HFFc6 (cell line): ENCODE data around the gene MOSMO. TPM values are rescaled to one million over a fixed set of nuclear protein-coding genes. Genes with fewer than 3 reads are reported as not detected.
A peak's percentile ranks its signal among the peaks of the same experiment; 100 is the strongest.
"Not testable (repeated sequence)": the region's sequence is repeated elsewhere in the genome, so short reads cannot be mapped to it uniquely, and the experiment has no call there.

Experiments
- DNase-seq: peaks from one replicate; pipeline ENCODE4 v3.0.0-alpha.2; 2018
- H3K27ac Mint-ChIP-seq: 2 replicates; pipeline ENCODE4 v1.8.0; 2020; ENCODE audit warnings: mild to moderate bottlenecking, mixed read lengths
- H3K27me3 Mint-ChIP-seq: 2 replicates; pipeline ENCODE4 v1.8.0; 2021; ENCODE audit warnings: mild to moderate bottlenecking, moderate library complexity, mixed read lengths; ENCODE audit not compliant: insufficient read depth
- H3K36me3 Mint-ChIP-seq: 2 replicates; pipeline ENCODE4 v1.8.0; 2021; ENCODE audit warnings: low read depth, mixed read lengths
- H3K4me1 Mint-ChIP-seq: 2 replicates; pipeline ENCODE4 v1.8.0; 2020; ENCODE audit warnings: low read depth, mixed read lengths
- H3K4me3 Mint-ChIP-seq: 2 replicates; pipeline ENCODE4 v1.8.0; 2020; ENCODE audit warnings: mild to moderate bottlenecking, moderate library complexity, mixed read lengths
- H3K9me3 Mint-ChIP-seq: 2 replicates; pipeline ENCODE4 v1.8.0; 2020; ENCODE audit warnings: mild to moderate bottlenecking, mixed read lengths
- total RNA-seq, 6 experiments: library from RNA; stranded (reverse); fragmentation: NEBNext Ultra II Directional; extraction: Animal tissue kit (Norgen Biotek cat#: 25700); gene quantifications; 2 replicates in 1 of 6; 3 replicates in 5 of 6; pipeline ENCODE4 v1.2.3, GENCODE V29; 2021
- TF ChIP-seq, protein P1 (sequence below): fragments of 200-600 bp; sonication (generic); IDR thresholded peaks from 2 replicates; pipeline ENCODE4 v1.5.0; 2021; ENCODE audit warnings: antibody characterized with exemption, mild to moderate bottlenecking

The MOSMO gene
- total RNA-seq, 6 experiments from 2014 or later = 16.9 to 28.2 (median 22.7) TPM

DNA sequence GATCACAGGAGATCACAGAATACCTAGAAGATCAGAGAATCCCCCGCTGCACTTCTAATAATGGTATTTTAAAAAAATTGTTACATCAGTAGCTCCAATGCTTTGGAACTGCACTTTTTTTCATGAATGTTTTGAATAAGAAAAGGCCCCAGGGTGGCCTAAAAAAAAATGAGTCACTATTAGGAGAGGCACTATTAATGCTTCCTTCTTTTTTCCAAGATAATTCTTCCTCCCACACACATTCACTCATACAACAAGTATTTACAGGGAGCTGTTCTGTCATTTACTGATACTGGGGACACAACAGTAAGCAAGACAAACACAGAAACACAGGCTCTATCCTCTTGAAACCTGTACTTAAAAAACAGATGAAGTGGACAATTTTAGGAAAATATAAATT, 6.3 kb upstream of the MOSMO start:
- peak overlapping the region; percentile 86 for H3K27ac Mint-ChIP-seq
- H3K9me3 Mint-ChIP-seq = no peaks in the 10 kb centered on the region
- H3K36me3 Mint-ChIP-seq = no peaks in the 10 kb centered on the region
- DNase-seq = peak; percentile 87
- peak overlapping the region; percentile 88 for H3K4me3 Mint-ChIP-seq
- H3K4me1 Mint-ChIP-seq = peaks cover 36% of the 10 kb centered on the region
- TF ChIP-seq, protein P1, sequence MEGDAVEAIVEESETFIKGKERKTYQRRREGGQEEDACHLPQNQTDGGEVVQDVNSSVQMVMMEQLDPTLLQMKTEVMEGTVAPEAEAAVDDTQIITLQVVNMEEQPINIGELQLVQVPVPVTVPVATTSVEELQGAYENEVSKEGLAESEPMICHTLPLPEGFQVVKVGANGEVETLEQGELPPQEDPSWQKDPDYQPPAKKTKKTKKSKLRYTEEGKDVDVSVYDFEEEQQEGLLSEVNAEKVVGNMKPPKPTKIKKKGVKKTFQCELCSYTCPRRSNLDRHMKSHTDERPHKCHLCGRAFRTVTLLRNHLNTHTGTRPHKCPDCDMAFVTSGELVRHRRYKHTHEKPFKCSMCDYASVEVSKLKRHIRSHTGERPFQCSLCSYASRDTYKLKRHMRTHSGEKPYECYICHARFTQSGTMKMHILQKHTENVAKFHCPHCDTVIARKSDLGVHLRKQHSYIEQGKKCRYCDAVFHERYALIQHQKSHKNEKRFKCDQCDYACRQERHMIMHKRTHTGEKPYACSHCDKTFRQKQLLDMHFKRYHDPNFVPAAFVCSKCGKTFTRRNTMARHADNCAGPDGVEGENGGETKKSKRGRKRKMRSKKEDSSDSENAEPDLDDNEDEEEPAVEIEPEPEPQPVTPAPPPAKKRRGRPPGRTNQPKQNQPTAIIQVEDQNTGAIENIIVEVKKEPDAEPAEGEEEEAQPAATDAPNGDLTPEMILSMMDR = no peak
- H3K27me3 Mint-ChIP-seq = peaks cover 2% of the 10 kb centered on the region; the same call in 1 of the 2 replicates

DNA sequence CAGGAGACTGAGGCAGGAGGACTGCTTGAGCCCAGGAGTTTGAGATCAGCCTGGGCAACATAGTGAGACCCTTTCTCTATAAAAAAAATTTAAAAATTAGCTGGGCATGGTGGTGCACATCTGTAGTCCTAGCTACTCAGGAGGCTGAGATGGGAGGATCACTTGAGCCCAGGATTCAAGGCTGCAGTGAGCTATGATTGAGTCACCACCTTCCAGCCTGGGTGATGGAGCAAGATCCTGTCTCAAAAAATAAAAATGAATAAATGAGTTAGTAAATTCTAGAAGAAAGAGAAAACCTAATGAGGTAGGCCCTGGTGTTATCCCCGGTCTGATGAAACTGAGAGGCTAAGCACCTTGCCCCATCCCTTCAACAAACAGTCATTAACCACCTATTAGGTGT, 5.9 kb upstream of the MOSMO start:
- peaks cover 40% of the 10 kb centered on the region for H3K4me1 Mint-ChIP-seq
- H3K27ac Mint-ChIP-seq = peak overlapping the region; percentile 48
- not testable (repeated sequence) for H3K27me3 Mint-ChIP-seq, H3K9me3 Mint-ChIP-seq, H3K36me3 Mint-ChIP-seq, H3K4me3 Mint-ChIP-seq, DNase-seq

DNA sequence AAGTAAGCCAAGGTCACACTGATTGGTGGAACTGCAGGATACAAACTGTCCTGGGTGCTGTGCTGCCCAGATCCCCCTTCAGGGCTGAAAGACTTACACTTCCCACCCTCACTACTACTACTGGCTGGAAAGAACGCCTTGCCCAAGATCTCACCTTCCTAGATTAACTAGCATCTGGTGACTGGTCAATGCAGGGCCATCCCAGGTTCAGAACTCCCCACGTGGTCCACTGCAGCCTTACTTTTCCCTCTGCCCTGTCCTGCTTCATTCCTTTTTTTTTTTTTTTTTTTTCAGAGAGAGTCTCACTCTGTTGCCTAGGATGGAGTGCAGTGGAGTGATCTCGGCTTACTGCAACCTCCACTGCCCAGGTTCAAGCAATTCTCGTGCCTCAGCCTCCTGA, 4.7 kb upstream of the MOSMO start:
- Mint-ChIP-seq H3K36me3 (no peaks in the 10 kb centered on the region), H3K9me3 (no peaks in the 10 kb centered on the region), H3K4me1 (peaks cover 46% of the 10 kb centered on the region), H3K27me3 (peaks cover 2% of the 10 kb centered on the region; the same call in 1 of the 2 replicates), H3K27ac (no peak overlapping the region), H3K4me3 (no peak overlapping the region)
- no peak for DNase-seq
- TF ChIP-seq, protein P1 = no peak

DNA sequence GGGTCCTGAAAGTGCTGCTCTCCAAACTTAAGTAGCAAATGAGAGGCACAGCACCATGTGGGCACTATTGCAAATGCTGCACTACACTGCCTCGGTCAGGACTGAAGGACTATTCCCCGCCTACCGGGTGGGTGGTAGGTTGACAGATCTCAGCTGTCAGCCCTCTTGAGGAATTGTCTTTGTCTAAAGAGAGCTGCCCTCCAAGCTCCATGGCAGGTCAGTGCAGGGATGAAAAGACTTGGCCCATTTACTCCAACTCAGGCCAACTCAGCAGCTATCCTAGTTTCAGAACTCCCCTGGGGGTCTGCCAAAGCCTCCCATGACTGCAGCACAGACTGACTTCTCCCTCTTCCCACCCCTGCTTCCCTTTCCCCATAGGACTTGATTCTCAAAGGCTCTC, 3.6 kb upstream of the MOSMO start:
- Mint-ChIP-seq H3K4me1 (peaks cover 47% of the 10 kb centered on the region), H3K27ac (no peak overlapping the region), H3K4me3 (no peak overlapping the region), H3K36me3 (no peaks in the 10 kb centered on the region), H3K9me3 (no peaks in the 10 kb centered on the region), H3K27me3 (peaks cover 2% of the 10 kb centered on the region; the same call in 1 of the 2 replicates)
- no peak for DNase-seq
- TF ChIP-seq, protein P1 = no peak

DNA sequence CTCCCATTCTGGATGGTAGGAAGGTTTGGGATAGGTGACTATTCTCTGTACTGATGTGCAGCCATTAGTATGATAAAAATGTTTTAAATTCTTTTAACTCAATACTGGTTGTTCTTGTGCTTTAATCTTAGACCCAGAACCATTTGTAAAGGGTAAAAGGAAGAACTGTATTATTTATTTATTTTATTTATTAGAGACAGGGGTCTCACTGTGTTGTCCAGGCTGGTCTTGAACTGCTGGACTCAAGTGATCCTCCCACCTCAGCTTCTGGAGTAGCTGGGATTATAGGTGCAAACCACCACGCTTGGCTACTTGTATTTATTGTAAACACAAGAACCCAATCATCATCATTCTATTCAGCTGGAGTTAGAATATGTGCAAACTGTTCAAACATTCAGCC, 2.2 kb upstream of the MOSMO start:
- Mint-ChIP-seq H3K4me3 (no peak overlapping the region), H3K27me3 (peaks cover 2% of the 10 kb centered on the region; the same call in 1 of the 2 replicates), H3K27ac (no peak overlapping the region), H3K9me3 (no peaks in the 10 kb centered on the region), H3K36me3 (peaks cover 7% of the 10 kb centered on the region), H3K4me1 (peaks cover 53% of the 10 kb centered on the region)
- DNase-seq = no peak
- TF ChIP-seq, protein P1 = no peak

DNA sequence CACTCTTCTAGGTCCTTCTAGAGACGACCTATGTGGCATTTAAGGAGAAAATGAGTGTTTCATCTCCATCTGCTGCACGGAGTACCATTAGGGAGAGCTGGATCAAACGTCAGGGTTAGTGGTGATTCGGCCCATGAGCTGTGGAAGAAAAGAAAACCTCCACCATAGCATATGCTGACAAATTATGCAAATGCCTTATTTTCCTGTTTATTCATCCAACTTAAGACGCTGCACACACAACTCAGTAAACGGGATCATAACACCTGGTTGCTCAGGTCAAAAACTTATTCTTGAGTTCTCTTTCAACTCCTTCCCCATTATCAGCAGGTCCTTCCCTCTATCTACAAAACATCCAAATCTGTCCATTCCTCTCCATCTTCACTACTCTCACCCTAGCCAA, 1.3 kb upstream of the MOSMO start:
- Mint-ChIP-seq H3K36me3 (peaks cover 12% of the 10 kb centered on the region), H3K4me3 (peak overlapping the region; percentile 85), H3K27ac (no peak overlapping the region), H3K4me1 (peaks cover 53% of the 10 kb centered on the region), H3K9me3 (no peaks in the 10 kb centered on the region), H3K27me3 (peaks cover 2% of the 10 kb centered on the region)
- DNase-seq = no peak
- TF ChIP-seq, protein P1 = no peak
